Stimulated activated CD8-positive, alpha-beta memory T cell treated with anti-CD3 and anti-CD28 coated beads, Interleukin-15, amount 100 ng/mL, for 24 hours (primary cell): ENCODE results near the gene ARR3.
"Not testable (repeated sequence)": the region's sequence is repeated elsewhere in the genome, so short reads cannot be mapped to it uniquely, and the experiment has no call there.

Experiments used
- DNase-seq: peaks from one replicate; pipeline ENCODE4 v3.0.0-alpha.2; 2020; ENCODE audit warnings: low read depth

The ARR3 gene

DNA sequence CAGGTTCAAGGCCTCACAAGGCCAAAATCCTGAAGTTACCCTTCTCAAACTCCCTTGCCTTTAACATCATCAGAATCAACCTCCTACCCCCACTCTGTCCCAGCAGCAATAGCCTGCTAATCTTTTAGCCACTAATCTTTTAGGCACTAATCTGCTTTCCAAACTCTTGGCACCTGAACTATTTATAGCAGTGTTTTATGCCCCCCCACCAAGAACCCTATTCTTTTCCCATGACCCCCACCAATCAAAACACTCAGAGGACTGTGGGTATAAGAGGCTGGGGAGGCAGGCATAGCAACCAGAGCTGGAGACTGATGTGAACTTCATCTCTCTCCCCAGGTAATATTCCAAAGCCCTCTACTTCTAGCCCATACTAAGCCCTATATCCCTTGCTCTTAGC, at the start of gene ARR3:
TSS of gene ARR3 (plus strand) at position 301 of the 400 bp plus-strand sequence. CDS start 1,052 bp downstream, outside the sequence.
- DNase-seq: no peak

DNA sequence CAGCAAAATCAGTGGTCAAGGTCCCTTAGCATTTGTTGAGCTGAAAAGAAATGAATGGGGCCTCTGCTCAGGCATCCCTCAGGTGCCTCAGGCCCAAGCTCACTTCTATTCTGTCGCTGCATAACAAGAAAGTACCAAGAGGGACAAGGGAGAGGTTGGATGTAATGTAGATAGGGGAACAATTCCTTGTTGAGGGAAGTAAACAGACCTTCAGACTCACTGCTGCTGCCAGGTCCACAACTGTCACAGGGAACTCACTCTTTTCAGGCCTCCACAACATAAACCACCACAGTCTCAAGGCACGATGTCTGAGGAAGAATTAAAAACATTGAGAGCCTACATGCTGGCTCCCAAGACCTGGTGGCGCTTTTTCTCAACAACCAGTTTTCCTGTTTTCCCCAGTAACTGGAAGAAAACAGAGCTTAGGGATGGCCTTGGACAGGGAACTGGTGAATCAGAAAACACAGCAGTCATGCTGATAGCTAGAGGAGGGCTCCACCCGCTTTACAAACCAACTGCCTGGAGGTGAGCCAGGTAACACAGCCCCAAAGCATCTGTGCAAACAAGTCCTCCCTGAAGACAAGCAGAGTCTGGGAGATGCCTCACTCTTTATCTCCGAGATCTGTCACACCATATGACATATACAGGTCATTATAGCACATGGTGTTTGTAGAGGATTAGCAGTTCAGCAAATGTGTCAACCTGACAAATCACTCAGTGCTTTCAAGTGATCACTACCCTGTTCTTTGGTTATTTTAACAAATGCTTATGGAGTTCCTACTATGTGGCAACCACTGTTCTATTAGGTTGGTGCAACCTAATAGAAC, 48.0 kb upstream of the ARR3 start:
- no peak for DNase-seq

DNA sequence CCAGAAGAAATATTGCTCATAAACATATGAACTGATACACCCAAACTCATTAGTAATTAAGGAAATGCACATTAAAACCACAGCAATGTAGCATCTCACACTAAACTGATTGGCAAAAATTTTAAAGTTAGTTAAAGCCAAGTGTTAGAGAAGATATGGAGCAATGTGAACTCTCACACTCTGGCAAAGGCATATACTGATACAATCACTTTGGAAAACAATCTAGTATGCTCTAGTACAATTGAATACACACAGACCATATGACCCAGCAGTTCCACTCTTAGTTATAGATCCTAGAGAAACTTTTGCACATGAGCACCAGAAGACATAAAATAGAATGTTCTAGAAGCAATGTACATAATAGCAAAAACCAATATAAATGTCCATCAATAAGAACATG, 42.1 kb upstream of the ARR3 start:
- no peak for DNase-seq

- DNase-seq: no peak
Observed at GRCh38 chrX:70226687-70227086, 41.4 kb upstream of the ARR3 start.

- no peak for DNase-seq
Observed at GRCh38 chrX:70231666-70232065, 36.5 kb upstream of the ARR3 start.

- DNase-seq: no peak
Observed at GRCh38 chrX:70234355-70234754, 33.8 kb upstream of the ARR3 start, which contains the start of gene AWAT1. Gene AWAT1, plus strand, starts transcription at chrX:70234655. Its CDS starts 41 bp downstream, at chrX:70234696.

GRCh38 chrX:70240751-70241150, 27.4 kb upstream of the ARR3 start:
- no peak for DNase-seq

DNA sequence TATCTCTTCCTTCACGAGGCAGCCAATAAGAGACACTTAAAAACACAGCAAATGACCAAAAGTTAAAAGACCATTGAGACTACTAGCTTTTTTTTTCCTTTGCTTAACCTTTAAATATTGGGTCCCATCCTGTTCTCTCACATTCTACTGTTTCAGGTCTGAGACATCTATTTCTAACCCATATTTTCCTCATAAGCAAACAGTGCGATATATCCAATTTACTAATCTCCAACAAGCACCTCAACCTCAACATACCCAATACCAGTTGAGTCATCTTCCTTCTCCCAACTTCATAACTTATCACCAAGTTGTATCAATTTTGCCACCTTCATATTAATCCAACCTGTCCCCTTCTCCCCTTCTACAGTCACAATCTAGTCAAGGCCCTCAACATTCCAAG, 26.6 kb upstream of the ARR3 start:
- no peak for DNase-seq

- DNase-seq: not testable (repeated sequence)
Observed at GRCh38 chrX:70243601-70244000, 24.5 kb upstream of the ARR3 start.

GRCh38 chrX:70244881-70245280, 23.3 kb upstream of the ARR3 start:
- no peak for DNase-seq

DNA sequence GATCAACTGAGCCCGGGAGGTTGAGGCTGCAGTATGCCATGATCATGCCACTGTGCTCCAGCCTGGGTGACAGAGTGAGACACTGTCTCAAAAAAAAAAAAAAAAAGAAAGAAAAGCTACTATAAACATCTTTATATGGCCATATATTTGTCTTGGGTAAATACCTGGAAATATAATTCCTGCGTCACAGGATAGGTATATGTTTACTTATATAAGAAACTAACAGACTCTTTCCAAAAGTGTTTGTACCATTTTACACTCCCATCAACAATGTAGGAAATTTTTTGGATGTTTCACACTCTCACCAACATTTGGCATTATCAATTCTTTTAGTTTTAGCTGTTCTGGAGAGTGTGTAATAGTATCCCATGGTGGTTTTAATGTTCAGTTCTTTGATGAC, 20.9 kb upstream of the ARR3 start:
- no peak for DNase-seq

DNA sequence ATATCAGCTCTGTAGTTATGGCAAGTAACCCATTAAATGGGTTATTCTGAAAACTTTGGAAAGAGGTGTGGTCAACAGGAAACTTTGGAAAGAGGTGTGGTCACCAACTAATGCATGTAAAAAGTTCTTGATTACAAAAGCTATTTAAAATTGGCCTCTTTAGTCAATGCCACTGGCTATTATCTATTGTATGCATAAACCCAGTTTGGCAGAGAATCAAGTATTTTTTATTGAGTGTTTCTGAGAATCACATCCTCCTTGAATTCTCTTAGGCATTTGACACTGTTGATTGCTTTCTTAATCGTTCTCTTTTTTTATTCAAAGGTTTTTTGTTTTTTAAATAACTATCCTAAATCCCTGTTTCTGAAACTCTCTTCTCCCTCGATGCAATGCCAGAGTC, 15.6 kb upstream of the ARR3 start:
- DNase-seq: no peak

DNA sequence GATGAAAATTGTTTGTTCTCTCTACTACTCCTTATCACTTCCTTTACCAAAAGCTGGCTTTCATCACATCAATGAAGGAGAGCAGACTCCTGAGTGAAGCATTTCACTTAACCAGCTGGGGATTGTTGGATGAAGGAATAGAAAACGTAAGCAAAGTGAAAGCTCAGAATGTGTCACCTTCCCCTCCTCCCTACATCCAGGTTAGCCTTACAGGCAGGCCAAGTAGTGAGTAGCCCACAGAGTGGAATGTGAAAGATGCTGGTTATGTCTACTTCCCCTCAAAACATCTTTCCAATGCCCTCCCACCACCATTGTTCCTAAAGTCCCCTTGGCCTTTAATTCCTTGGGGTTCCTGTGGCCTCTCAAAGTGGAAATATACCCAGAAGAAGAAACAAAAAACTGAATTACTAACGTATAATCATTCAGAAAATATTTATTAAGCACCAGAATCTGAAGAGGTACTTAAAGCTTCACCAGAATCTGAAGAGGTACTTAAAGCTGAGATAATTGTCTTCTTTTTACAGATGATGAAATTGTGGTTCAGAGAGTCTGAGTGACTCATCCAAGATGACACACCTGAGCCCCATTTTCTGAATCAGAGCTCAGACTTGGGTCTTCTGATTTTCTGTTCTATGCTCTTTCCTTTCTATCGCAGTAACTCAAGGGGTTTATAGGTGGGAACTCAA, 14.6 kb upstream of the ARR3 start:
- DNase-seq: no peak

GRCh38 chrX:70254063-70254400, 14.1 kb upstream of the ARR3 start:
- DNase-seq: no peak

DNA sequence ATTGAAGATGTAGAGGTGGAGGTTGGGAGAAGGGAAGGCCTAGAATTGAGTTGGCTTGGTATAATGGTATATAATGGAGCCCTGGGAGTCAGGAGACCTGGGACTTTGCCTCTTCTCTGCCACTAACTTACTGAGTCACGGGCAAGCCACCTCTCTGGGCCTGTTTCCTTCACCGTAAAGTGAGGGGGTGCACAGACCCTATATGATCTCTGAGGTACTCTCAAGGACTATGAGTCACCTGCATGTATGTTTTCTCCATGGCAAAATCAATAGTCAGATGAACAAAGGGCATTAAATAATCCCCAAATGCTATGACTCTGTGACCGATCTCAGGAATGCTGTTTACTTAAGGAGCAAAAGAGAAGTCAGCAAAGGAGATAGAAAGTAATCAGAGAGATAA, 13.2 kb upstream of the ARR3 start:
- no peak for DNase-seq

DNA sequence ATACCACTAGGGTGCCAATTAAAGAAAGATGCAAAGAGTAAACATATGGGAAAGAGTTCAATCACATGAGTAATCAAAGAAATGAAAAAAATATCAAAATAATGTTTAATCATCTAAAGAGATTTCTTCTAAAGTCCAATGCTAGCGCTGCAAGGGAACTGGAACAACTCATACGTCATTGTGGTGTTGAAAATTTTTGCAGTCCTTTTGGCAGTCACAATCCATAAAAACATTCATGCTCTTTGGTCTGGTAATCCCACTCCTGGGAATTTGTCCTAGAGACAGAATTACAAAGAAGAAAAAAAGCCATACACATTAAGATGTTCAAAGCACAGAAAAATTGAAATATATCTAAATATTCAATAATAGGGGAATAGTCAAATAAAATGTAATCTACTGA, 12.7 kb upstream of the ARR3 start:
- no peak for DNase-seq

DNA sequence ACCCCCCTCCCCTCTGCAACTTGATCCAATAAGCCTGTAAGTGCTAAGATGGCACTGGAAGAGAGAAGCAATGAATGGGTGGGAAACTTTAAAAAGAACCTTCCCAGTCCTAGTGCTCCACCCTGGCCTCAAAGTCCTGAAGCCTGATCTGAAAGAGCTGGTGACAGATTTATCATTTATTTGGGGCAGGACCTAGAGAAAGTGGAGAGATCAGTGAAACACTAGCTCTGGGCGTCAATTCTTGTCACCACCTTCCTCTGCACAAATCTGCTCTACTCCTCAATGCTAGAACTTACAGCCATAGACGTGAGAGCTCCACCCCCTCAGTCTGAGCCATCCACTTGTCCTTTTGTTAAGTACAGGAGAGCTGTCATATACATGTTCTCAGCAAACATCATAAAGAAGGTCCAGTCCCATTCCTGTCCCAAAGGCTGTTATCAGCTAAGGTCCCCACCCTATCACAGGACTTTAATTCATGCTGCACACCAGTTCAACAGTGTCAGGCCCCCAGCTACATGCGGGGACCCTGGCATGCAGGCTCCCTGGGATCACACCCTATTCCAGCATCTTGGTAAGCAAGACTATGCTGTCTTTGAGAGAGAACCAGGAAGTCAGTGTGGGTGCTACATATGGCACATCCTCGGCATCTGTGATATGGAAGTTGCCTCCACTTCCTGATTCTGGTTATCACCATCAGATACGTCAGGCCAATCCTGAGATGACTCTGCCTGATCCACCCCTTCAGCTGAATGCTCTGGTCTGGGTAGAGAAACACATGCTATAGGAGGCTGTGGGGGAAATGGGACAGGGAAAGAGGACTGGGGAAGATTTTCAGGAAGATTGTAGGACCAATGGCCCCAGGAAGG, 10.5 kb upstream of the ARR3 start:
- DNase-seq: no peak

GRCh38 chrX:70260104-70260503, 8.0 kb upstream of the ARR3 start, which contains the start of gene P2RY4:
Gene P2RY4, minus strand, starts transcription at chrX:70260204. Its CDS starts 580 bp downstream, at chrX:70259624.
- no peak for DNase-seq

- DNase-seq: no peak
Observed at GRCh38 chrX:70262952-70263567, 5.1 kb upstream of the ARR3 start.

- DNase-seq: no peak
Observed at GRCh38 chrX:70264784-70265183, 3.4 kb upstream of the ARR3 start.

GRCh38 chrX:70274029-70274428, 5.9 kb downstream of the ARR3 start:
- DNase-seq: not testable (repeated sequence)

- DNase-seq: no peak
Observed at GRCh38 chrX:70279081-70279480, 10.9 kb downstream of the ARR3 start.
